Measurements from ENCODE around the gene RASA3.
"Not testable (repeated sequence)": the region's sequence is repeated elsewhere in the genome, so short reads cannot be mapped to it uniquely, and the experiment has no call there.

Gene RASA3

DNA sequence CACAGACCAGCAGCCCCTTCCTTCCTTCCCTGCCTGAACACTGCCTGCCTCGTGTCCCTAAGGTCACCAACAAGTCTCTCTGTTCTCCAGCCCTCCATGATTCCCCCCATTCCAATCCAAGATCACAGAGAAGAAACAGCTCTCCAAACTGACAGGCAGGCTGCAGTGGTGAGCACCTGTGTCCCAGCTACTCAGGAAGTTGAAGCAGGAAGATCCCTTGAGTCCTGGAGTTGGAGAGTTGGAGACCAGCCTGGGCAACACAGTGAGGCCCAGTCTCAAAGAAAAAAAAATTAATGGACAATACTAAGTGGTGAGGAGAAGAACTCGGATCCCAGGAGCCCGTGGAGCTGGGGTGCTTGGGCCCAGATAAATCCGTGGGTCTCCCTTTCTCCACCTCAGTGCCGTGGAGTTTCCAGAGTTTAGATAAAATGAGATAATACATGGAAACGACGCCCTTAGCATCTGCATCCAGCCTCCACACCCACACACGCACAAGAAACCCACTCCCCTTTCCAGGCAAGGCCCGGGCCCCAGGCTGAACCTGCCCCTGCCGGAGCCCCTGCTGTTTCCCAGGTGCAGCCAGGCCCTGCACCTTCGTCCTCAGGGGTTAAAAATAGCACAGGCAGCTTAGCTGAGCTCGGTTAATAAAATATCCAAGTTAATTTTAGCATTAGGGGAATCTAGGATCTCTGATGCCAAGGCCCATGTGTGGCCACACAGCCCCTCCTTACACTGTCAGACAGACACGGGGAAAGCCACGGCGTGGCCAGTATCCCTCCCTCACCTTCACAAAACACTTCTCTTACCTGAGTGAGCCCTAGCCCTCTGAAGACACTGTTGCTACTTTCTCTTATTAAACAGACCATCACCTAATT, 4.7 kb downstream of the RASA3 start:
- DNase-seq (ENCODE audit: low read depth) = no peak

DNA sequence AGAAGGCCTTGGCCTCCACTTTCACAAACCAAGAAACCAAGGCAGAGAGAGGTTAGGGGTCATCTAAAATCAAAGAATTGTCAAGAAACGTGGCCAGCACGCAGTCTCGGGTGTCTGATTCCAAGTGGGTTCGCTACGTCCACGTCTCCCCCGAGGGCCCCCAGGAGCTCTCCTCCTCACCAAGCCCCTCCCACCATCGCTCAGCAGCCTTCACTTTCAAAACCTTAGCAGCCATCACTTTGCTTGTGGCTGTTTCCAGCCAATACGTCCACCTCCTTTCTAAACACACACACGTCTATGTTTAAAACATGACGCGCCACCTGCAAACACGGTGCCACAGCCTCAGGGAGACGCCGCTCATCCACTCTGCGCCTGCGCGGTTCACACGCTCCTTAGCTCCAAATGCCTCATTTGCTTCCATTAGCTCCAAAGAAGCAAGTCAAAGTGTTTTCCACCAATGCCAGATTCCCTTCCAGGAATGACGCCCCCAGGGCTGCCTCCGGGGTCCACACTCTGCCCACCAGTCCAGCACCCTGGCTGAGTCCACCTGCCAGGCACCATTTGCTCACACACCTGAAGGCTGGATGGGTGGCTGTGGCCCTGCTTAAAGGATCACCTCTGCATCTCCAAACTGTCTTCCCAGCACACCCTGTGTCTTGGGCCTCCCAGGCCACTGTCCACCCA, 5.5 kb downstream of the RASA3 start:
- DNase-seq (ENCODE audit: low read depth) = no peak

GRCh38 chr13:114126086-114126485, 6.3 kb downstream of the RASA3 start:
- not testable (repeated sequence) for DNase-seq (ENCODE audit: low read depth)

DNA sequence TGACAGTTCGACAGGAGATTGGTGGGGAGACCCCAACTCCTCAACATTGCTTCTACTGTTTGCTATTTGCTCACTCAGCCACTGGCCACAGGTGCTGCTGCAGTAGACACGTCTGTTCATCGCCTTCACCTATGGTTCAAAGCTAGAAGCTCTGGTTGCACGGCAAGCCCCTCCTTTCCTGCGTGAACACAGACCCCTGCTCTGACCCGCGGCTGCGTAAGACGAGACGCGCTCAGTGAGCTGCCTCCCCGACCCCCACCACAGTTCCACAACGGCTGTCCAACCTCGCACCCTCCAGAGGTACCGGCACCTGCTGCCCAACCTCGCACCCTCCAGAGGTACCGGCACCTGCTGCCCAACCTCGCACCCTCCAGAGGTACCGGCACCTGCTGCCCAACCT, 6.8 kb downstream of the RASA3 start:
- DNase-seq (ENCODE audit: low read depth) = no peak

- no peak for DNase-seq (ENCODE audit: low read depth)
Measured at GRCh38 chr13:114124921-114125320, 7.5 kb downstream of the RASA3 start.

- no peak for DNase-seq (ENCODE audit: low read depth)
Measured at GRCh38 chr13:114124431-114124830, 8.0 kb downstream of the RASA3 start.

- no peak for DNase-seq (ENCODE audit: low read depth)
Measured at GRCh38 chr13:114123876-114124275, 8.5 kb downstream of the RASA3 start.

GRCh38 chr13:114123448-114123847, 9.0 kb downstream of the RASA3 start:
- DNase-seq (ENCODE audit: low read depth) = no peak

- no peak for DNase-seq (ENCODE audit: low read depth)
Measured at GRCh38 chr13:114122591-114123211, 9.7 kb downstream of the RASA3 start.

- DNase-seq (ENCODE audit: low read depth) = no peak
Measured at GRCh38 chr13:114122127-114122511, 10.3 kb downstream of the RASA3 start.

GRCh38 chr13:114121496-114122126, 10.8 kb downstream of the RASA3 start:
- no peak for DNase-seq (ENCODE audit: low read depth)

- DNase-seq (ENCODE audit: low read depth) = no peak
Measured at GRCh38 chr13:114121031-114121430, 11.4 kb downstream of the RASA3 start.

- DNase-seq (ENCODE audit: low read depth) = no peak
Measured at GRCh38 chr13:114120591-114121011, 11.8 kb downstream of the RASA3 start.

GRCh38 chr13:114119196-114119595, 13.2 kb downstream of the RASA3 start:
- DNase-seq (ENCODE audit: low read depth) = peak; percentile 79

DNA sequence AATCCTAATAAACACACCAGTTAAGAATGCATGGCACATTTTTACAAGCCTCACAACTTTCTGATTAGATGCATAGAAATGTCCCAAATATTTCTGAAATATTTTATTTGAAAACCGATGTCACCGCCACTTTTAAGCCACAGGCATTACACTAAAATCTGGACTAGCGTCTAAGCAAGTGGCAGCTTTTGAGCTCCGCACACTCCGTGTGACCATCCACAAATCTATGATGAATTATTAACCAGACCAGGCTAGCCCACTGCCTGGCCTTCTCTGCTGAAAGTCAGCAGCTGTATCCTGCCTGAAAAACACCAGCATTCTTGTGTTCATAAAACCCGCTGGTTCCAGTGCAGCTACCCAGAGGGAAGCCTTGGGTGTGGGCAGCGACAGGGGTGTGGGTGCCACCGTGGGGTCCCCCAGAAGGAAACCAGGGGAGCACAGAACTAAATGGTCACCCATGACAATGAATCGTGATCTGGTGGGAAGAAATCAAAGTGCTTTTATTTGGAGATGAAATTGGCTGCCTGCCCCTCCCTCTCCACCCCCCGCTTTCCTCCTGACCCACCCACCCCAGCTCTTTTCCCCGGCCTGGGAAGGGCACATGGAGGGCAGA, 13.8 kb downstream of the RASA3 start:
- no peak for DNase-seq (ENCODE audit: low read depth)

- no peak for DNase-seq (ENCODE audit: low read depth)
Measured at GRCh38 chr13:114118086-114118485, 14.3 kb downstream of the RASA3 start.

- not testable (repeated sequence) for DNase-seq (ENCODE audit: low read depth)
Measured at GRCh38 chr13:114117341-114117874, 15.0 kb downstream of the RASA3 start.

- DNase-seq (ENCODE audit: low read depth) = no peak
Measured at GRCh38 chr13:114116734-114117133, 15.7 kb downstream of the RASA3 start.

- no peak for DNase-seq (ENCODE audit: low read depth)
Measured at GRCh38 chr13:114115796-114116195, 16.6 kb downstream of the RASA3 start.

DNA sequence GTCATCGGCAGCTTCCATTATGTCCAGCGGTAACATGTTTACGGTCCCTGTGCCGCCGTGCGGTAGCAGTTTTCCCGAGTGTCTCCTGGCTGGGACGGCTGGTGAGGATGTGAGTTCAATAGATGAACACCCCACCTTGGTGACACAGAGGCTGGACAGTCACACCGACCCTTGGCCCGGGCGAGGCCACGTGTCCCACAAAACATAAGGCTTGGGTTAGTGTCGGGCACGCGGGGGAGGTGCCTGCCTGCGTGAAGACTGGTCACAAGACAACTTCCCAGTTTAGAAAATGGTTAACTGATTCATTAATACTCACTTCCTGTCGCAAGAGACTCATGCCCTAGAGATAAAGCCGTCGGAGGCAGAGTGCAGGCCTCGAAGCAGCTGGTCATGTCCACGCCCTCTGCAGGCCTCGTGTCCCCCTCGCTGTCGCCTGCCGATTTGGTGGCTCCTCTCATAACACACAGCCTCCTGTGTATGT, 17.2 kb downstream of the RASA3 start:
- no peak for DNase-seq (ENCODE audit: low read depth)

DNA sequence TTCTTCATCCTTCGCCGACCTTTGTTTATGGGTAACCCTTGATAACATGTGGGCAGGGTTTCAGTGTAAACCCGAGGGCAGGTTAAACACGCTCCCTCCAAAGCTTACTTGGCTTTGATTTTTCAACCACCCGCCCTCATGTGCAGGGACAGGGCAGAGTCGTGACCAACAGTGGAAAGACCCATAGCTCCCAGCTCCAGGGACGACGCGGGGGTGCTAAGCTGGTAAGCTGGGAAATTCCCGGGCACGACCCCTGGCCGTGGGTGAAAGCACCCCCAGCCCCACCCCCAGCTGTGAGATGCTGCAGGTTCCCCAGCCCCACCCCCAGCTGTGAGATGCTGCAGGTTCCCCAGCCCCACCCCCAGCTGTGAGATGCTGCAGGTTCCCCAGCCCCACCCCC, 17.8 kb downstream of the RASA3 start:
- not testable (repeated sequence) for DNase-seq (ENCODE audit: low read depth)

All from HS-27A (cell line).